Daoy (cell line): Measurements from ENCODE around the gene ZBTB47. TPM values are rescaled to one million over a fixed set of nuclear protein-coding genes. Genes with fewer than 3 reads are reported as not detected.

Experiments used
- DNase-seq: peaks from one replicate; pipeline ENCODE4 v3.0.0-alpha.2; 2015; ENCODE audit warnings: low read depth
- total RNA-seq: library from RNA; depleted of rRNA; stranded (reverse); fragments of >200 nt; shearing (Covaris generic); gene quantifications from 2 replicates; pipeline ENCODE4 v1.2.3, GENCODE V29; 2014

The ZBTB47 gene
- total RNA-seq, 1 experiment from 2014 or later, result 5.7 TPM

DNA sequence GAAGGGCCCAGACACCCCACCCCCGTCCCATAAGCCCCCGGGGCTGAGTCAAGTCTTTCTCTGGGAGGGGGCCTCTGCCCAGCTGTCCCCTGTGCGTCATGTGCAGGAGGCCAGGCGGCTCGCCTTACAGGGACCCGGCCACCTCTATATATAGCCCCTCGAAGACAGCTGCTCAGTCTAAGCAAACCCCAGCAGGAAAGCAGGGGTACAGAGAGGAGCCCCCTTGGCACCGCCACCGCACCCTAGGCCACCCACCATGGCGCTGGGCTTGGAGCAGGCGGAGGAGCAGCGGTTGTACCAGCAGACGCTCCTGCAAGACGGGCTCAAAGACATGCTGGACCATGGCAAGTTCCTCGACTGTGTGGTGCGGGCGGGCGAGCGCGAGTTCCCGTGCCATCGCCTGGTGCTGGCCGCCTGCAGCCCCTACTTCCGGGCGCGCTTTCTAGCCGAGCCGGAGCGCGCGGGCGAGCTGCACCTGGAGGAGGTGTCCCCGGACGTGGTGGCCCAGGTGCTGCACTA is 31.9 kb downstream of the ZBTB47 start, which contains the start of gene KLHL40:
Gene KLHL40 (plus strand): TSS at position 175 of the 519 bp plus-strand sequence. CDS start 82 bp downstream, at position 257.
- DNase-seq, result no peak

DNA sequence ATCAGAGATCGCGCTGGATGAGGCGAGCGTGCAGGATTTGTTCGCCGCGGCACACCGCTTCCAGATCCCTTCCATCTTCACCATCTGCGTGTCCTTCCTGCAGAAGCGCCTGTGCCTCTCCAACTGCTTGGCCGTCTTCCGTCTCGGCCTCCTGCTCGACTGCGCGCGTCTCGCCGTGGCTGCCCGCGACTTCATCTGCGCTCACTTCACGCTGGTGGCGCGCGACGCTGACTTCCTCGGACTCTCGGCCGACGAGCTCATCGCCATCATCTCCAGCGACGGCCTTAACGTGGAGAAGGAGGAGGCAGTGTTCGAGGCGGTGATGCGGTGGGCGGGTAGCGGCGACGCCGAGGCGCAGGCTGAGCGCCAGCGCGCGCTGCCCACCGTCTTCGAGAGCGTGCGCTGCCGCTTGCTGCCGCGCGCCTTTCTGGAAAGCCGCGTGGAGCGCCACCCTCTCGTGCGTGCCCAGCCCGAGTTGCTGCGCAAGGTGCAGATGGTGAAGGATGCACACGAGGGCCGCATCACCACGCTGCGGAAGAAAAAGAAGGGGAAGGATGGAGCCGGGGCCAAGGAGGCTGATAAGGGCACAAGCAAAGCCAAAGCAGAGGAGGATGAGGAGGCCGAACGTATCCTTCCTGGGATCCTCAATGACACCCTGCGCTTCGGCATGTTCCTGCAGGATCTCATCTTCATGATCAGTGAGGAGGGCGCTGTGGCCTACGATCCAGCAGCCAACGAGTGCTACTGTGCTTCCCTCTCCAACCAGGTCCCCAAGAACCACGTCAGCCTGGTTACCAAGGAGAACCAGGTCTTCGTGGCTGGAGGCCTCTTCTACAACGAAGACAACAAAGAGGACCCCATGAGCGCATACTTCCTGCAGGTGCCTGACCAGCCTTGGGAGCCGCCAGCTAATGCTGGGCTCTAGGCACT is 32.7 kb downstream of the ZBTB47 start:
- no peak for DNase-seq

DNA sequence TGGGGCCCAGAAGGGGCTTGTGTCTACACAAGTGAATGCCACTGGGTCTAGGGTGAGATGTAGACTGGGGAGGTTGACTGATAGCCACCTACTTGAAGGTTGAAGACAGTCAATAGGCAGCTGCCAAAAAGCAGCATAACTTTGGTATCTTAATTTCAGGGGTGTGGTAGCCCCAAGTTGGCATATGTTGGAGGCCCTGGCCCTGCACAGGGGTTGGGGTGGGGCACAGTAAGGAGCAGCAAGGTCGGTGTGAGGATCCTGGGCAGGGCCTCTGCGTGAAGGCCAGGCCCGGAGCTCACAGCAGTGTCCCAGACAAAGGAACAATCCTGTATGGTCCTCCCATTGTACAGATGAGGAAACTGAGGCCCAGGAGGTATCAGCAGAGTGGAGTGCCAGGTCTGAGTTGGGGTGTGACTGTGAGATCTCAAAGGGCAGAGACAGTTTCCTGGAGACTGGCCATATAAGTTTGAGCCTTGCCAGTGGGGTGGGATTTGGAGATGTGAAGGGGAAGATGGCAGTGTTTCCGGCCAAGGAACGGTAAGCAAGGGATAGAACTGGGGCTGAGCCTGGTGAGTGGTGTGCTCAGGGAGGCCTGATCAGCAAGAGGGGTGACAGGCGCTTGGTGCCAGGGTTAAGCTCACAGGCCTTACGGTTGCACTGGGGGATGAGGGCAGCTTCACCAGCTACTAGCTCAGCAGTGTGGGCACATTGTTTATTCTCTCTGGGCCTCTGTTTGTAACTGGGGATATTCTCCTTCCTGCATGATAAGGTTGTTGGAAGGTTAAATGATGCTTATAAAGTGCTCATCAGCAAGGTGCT is 33.5 kb downstream of the ZBTB47 start:
- no peak for DNase-seq

DNA sequence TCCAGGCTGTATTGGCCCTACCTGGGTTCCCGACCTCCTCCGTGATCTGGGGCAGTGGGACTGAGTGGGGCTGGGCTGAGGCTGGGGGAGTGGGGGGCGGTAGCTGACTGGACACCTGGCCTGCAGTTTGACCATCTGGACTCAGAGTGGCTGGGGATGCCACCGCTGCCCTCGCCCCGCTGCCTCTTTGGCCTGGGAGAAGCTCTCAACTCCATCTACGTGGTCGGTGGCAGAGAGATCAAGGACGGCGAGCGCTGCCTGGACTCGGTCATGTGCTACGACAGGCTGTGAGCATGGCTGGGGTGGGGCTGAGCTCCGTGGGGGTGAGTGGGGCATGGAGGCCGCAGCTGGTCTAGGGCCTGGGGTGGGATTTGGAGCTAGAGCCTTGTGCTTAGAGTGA is 34.5 kb downstream of the ZBTB47 start:
- no peak for DNase-seq

DNA sequence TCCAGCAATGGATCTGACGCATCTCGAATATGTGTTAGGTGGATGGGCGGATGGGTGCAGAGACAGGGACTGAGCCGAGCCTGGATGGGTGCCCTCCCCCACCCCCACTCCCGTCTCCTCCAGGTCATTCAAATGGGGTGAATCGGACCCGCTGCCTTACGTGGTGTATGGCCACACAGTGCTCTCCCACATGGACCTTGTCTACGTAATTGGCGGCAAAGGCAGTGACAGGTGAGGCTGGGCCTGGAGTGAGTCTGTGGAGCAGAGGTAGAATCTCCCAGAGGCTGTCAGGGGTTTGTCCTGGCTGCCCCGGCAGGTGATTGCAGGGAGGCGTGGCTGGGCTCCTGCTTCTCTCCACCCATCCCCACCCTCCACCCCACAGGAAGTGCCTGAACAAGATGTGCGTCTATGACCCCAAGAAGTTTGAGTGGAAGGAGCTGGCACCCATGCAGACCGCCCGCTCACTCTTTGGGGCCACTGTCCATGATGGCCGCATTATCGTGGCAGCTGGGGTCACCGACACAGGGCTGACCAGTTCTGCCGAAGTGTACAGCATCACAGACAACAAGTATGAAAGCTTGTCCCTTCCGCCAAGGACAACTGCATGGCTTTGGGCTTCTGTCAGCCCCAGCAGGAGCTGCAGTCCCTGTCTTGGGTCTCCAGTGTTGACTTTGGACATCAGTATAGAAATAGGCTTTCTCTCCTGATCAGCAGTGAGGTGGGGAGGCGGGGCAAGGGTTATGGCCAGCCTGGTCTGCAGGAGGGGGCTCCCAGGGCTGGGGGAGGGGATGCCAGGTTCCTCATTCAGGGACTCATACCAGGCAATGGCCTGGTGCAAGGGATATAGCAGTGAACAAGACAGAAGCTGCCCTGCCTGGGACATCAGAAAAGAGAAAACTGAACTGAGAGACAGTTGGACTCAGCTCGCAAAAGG is 35.3 kb downstream of the ZBTB47 start:
- no peak for DNase-seq

DNA sequence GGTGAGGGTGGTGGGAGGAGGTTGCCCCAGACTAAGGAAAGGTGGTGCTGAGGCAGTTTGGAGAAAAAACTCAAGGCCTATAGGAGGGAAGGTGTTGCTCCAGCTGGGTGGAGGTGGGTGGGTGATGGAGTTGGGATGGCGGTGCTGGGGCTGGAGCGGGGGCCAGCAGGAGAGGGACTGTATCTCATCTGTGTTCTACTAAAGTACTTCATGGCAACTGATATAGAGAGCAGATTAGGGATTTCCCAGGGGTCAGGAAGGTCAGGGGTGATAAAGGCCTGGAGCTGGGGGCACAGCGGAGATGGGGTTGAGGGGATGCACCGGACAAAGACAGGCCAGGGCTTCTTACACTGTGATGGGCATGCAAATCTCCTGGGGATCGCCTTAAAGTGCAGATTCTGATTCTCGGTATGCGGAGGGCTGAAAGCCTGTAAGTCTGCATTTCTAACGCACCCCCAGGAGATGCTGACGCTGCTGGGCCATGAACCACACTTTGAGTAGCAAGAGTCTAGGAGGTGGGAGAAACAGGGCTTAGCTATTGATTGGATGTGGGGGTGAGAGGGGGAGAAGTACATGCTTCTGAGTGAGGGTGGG is 36.0 kb downstream of the ZBTB47 start:
- no peak for DNase-seq

DNA sequence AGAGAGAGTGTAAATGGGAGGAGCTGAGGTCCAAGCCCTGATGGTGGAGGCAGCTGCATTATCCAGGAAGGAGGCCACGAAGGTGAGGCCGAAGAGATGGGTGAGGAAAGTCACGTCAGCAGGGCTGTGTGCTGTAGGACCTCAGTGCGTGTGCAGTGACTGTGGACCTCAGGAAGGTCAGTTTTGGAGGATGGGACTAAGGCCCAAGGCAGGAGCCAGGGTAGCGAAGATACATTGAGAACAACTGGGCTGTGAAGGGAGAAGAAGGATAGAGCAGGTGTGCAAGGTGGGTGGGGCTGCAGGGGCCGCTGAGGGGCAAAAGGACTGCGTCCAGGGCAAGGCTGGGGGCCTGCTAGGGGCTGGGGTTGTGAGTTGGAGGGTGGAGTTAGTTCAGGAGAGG is 36.7 kb downstream of the ZBTB47 start:
- no peak for DNase-seq

DNA sequence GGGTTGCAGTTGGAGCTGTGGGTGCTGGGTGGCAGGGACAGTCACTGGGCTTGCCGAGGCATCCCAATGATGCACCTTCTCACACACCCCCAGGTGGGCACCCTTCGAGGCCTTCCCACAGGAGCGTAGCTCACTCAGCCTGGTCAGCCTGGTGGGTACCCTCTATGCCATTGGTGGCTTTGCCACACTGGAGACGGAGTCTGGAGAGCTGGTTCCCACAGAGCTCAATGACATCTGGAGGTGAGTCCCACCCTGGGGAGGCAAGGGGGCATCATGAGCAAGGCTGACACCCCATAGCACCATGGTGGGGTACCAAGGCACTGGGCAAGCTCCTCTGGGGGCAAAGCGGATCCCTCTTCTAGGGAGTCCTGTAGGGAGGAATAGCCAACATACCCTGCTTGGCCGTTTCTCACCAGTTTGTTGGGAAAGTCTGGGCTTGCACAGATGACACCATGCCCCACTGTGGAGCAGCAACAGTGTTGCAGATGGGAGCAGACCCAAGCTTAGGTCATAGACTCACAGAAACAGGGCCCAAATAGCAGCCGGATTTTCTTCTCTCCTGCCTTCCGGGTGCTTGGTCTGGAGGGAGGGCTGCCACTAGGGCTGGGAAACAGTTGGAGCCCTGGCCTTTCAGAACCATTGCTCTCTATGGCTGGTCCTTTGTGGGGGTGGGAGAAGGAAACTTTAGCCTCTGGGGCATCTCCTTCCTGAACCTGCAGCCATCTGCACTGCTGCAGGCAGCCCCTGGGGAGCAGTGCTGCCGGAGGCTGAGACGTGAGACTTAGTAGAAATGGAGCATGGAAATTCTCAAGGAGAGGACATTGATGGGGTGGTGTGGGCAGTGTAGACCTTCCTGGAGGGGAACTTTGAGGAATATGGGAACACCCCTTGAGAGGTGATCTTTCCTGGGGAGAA is 37.5 kb downstream of the ZBTB47 start:
- no peak for DNase-seq

DNA sequence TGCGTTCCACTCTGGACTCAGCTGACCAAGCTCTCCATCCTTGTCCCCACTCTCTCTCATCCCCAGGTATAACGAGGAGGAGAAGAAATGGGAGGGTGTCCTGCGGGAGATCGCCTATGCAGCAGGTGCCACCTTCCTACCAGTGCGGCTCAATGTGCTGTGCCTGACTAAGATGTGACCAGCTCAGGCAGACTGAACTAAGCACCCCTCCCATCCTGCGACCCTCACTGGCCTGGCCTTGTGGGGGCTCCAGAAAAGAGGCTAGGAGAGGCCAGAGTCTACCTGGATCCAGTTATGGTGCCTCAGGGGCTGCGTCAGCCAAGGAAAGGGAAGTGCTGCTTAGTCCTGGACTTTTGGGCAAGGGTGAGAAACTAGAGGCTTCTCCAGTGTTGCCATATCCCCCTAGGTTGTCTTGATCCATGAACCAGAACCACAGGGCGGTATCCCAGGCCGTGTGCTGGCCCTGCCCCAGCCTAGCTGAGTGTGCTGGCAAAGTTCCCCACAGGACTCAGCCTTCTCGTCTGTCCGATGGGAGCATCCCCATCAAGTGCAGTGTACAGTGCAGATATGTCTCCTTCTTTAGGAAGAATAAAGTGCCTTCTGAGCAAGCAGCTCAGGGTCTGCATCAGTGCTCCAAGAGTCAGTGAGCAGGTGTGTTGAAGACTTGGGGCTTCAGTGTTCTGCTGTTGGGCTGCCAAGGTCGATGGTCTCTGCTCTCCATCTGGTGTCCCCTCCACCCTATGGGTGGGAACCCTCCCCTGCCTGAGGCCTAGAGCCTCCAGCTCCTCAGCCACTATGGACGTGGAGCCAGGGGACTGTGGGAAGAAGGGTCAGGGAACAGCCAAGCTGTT is 38.5 kb downstream of the ZBTB47 start:
- no peak for DNase-seq

DNA sequence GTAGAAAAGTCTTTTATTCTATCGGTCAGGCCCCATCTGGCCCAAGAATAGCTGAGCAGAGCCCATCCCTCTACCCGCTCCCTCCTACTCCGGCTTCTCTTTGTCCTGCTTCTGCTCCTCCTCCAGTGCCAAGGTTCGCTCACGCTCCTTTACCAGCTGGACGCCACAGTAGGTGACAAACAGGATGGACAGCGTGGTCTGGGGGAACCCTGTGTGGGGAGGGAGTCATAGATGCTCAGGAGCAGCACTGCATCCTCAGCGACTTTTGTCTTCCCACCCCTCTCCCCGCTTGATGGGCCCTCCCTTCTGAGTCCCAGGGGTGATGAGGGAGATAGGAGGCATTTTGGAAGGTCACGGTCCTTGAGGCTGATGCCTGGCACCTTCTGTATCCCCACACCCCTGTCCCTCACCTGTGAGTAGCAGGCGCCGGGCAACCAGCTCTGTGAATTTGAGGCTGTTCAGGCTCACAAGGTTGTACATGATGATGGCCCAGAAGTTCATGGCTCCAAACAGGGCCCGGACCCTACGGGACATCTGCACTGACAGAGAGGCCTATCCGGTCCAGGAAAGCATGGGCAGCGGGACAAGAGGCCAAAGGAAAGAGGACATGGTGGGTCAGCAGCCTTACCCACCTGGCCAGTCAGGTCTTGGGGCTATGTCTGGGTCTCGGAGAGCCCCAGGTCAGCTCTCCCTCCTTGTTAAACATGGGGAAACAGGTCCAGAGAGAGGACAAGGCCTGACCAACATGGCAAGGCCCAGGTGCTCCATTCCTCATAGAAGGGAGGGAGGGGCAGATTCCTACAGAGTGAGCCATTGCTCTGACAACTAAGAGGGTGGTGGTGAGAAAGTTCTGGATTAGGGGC is 39.4 kb downstream of the ZBTB47 start:
- no peak for DNase-seq

DNA sequence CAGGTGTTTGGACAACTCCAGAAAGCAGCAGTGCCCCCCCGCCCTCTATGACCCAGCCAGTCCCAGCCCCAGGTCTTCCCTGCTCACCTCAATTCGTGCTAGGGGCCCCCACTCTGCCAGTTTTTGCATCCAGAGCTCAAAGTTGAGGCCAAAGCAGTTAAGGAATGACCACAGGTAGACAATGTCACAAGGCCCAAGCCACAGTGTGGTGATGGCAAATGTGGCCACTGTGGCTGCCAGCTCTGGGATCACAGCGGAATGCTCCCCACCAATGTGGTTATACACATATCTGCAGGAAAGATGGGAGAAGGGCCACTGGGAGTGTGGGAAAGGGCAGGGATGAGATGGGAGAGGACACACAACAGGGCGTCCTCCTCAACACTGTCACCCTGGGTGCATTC is 40.0 kb downstream of the ZBTB47 start:
- no peak for DNase-seq

DNA sequence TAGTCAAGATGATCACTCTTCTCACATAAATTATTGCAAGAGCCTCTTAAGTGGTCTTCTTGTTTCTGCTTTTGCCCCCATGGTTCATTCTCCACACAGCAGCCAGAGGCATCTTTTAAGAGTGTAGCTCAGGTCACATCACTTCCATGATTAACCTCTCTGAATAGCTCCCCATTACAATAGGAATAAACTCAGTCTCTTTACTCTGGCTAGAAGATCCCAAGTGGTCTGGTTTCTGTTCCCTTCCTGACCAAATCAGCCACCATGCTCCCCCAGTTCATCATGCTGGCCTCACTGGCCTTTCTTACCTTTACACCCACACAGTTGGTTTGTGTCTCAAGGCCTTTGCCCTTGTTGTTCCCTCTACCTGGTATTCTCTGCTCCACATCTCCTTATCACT is 40.9 kb downstream of the ZBTB47 start:
- DNase-seq, result no peak

DNA sequence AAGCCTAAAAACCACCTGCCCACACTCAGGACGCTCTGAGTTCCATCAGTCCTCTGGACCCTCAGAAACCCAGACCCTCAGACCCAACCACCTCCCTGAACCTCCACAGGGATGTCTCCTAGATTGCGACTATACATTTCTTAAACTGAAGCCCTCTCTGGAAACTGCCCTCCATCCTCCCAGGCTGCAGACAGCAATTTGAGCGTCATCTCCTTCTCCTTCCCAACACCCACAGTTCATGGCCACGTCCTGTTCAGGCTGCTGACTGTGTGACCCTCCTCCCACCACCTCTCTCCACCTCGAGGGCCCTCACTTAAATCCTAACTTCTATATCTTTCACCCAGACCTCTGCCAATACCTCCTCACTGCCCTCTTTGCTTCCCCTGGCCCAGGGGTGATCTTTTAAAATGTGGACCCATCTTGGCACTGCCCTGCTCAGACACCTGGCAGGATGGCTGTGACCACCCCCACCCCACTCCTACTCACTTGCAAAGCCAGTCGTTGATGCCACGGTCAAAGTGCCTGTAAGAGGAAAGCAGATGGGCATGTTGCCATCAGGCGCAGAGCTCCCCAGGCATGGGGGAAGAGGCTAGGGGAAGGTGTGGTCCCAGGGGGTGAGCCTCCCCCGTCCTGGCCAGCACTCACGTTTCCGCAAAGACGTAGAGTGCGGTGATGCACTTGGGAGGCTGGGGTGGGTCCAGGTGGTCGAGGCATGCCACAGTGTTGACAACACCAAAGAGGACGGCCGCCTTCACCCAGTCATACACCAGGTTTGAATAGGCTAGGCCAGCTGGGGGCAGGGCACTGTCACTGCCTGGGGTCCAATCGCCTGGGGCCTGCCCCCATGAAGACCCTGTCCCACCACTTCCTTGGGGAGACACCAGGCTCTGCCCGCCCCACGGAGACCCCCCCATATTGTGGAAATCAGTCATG is 43.1 kb downstream of the ZBTB47 start:
- no peak for DNase-seq

DNA sequence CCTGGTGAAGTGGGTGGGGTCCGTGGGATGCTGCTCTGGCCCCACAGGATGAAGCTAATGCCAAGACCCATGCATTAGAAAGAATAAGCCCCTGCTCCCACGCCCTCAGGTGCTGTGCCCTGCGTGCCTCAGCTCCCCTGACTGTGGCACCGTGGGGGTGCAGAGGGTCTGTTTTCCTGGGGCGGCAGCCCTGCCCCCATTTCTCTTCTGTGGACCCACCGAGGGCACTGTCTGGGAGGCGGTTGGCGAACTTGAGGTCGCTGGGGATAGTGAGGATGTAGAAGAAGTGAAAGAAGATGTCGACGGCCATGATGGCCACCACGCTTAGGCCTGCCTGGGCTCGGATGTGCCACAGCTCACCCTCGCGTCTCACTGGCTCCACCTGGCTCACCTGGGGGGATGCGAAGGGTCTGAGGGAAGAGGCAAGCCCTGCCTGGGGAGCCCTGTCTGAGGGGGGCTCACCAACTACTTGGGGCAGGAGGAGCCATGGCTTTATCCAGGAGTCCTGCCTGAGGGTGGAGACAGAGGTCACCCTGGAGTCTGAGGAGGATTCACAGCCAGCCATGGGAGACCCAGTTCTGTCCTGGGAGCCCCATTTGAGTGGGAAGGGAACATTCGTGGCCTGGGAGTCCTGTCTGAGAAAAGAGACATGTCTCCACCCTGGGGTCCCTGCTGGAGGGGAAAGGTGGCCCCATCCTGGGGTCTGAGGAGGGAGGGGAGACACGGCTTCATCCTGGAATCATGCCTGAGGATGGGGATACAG is 44.0 kb downstream of the ZBTB47 start:
- DNase-seq, result no peak

DNA sequence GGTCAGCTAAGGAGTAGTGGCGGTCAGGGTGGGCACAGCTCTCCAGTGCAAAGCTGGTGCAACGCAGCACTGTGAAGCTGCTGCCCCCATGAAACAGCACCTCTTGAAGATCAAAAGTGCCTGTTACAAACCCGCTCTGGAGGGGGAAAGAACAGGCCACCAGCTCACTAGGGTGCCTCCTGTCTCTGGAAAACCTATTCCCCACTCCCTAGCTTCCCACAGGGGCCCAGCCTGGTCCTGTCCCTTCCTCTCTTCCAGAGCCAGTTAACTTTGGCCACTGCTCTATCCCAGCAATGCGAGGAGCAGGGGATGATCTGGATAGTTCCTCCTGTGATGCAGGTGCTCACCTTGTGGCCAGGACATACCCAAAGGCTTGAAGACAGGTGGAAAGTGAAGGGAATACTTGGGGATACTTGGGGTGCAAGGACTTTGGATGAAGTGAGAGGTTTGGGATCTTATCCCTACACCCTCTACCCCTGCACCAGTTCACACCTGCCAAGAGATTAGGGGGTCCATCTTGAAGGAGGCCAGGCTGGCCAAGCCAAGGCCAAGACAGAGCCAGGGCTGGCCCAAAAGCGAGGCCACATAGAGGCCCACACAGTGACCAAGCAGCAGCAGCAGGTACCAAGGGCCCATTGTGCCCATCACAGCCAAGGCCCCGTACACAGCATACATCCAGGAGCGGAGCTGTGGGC is 44.9 kb downstream of the ZBTB47 start:
- DNase-seq, result no peak

DNA sequence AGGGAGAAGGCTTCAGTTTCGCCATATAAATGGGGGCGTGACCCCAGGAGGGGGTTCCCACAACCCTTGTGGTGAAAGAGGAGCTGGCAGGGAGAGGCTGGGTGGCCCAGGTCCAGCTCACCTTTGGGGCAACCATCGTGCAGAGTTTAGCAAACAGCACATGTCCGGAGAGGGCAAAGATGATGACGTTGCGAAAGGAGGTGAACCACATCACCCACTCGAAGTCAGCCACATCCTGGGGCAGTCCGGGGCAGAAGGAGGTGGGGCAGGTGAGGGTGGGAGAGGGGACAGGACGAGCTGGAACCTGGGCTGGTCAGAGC is 45.4 kb downstream of the ZBTB47 start:
- no peak for DNase-seq
